ENCODE measurements around the gene THSD4.

GRCh38 chr15:71823801-71824200 lies 708.5 kb downstream of the THSD4 start:
- TF ChIP-seq, protein P1, sequence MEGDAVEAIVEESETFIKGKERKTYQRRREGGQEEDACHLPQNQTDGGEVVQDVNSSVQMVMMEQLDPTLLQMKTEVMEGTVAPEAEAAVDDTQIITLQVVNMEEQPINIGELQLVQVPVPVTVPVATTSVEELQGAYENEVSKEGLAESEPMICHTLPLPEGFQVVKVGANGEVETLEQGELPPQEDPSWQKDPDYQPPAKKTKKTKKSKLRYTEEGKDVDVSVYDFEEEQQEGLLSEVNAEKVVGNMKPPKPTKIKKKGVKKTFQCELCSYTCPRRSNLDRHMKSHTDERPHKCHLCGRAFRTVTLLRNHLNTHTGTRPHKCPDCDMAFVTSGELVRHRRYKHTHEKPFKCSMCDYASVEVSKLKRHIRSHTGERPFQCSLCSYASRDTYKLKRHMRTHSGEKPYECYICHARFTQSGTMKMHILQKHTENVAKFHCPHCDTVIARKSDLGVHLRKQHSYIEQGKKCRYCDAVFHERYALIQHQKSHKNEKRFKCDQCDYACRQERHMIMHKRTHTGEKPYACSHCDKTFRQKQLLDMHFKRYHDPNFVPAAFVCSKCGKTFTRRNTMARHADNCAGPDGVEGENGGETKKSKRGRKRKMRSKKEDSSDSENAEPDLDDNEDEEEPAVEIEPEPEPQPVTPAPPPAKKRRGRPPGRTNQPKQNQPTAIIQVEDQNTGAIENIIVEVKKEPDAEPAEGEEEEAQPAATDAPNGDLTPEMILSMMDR (conservative IDR thresholded peaks at IDR 0.05) = no peak
- TF ChIP-seq ZFX (IDR thresholded peaks at IDR 0.05) = no peak

Measured in C4-2B (cell line).